KG1 (cell line): ENCODE results near the gene OGFOD3.
"Not testable (repeated sequence)": the region's sequence is repeated elsewhere in the genome, so short reads cannot be mapped to it uniquely, and the experiment has no call there.

Source experiments
- DNase-seq: peaks from one replicate; lab custom pipeline; 2025; lab: John Stamatoyannopoulos, UW

OGFOD3 gene

GRCh38 chr17:82351713-82352488 lies 66.5 kb downstream of the OGFOD3 start:
- peak; percentile 58 for DNase-seq

GRCh38 chr17:82351254-82351712 lies 67.1 kb downstream of the OGFOD3 start:
- DNase-seq, result no peak

GRCh38 chr17:82350182-82351030 lies 68.0 kb downstream of the OGFOD3 start:
- no peak for DNase-seq

- DNase-seq, result no peak
Measured at GRCh38 chr17:82349287-82349701, 69.1 kb downstream of the OGFOD3 start.

- DNase-seq, result no peak
Measured at GRCh38 chr17:82348866-82349265, 69.5 kb downstream of the OGFOD3 start.

GRCh38 chr17:82348434-82348833 lies 70.0 kb downstream of the OGFOD3 start:
- DNase-seq, result no peak

- not testable (repeated sequence) for DNase-seq
Measured at GRCh38 chr17:82347994-82348393, 70.4 kb downstream of the OGFOD3 start.

- DNase-seq, result no peak
Measured at GRCh38 chr17:82346342-82347300, 71.8 kb downstream of the OGFOD3 start.

GRCh38 chr17:82345151-82345976 lies 73.0 kb downstream of the OGFOD3 start:
- DNase-seq, result no peak

- no peak for DNase-seq
Measured at GRCh38 chr17:82344175-82344907, 74.0 kb downstream of the OGFOD3 start.

GRCh38 chr17:82343560-82343959 lies 74.8 kb downstream of the OGFOD3 start:
- no peak for DNase-seq

GRCh38 chr17:82342361-82343079 lies 75.9 kb downstream of the OGFOD3 start:
- DNase-seq, result no peak

- no peak for DNase-seq
Measured at GRCh38 chr17:82339634-82340580, 78.5 kb downstream of the OGFOD3 start.
